ENCODE results near the gene ZSWIM1.

Gene ZSWIM1

GRCh38 chr20:45933266-45934045 is 52.4 kb downstream of the ZSWIM1 start:
- peak; percentile 65 to 70 for DNase-seq

- DNase-seq = peak in 1 of 2 donors; percentile 60
Observed at GRCh38 chr20:45934046-45934585, 53.1 kb downstream of the ZSWIM1 start.

Data from CD4-positive, alpha-beta T cell treated with Interleukin-1 beta for 1 hour (primary cell).